Mesodermal cell (in vitro differentiated cells): ENCODE results near the gene ATP2B1.

Experiments used
- H3K27ac ChIP-seq: 2 replicates; pipeline ENCODE4 v1.7.0; 2013; ENCODE audit warnings: mild to moderate bottlenecking, low read depth, low read length, moderate library complexity; ENCODE audit not compliant: severe bottlenecking
- H3K36me3 ChIP-seq: 2 replicates; pipeline ENCODE4 v1.7.1; 2013; ENCODE audit warnings: mild to moderate bottlenecking, low read length, moderate library complexity; ENCODE audit not compliant: control insufficient read depth, insufficient read depth
- H3K4me1 ChIP-seq: one replicate; pipeline ENCODE4 v1.7.1; 2013; ENCODE audit warnings: mild to moderate bottlenecking, low read length; ENCODE audit not compliant: insufficient read depth, control insufficient read depth, poor library complexity, severe bottlenecking
- H3K4me3 ChIP-seq: 2 replicates; pipeline ENCODE4 v1.7.0; 2013; ENCODE audit warnings: low read length, control low read depth, mild to moderate bottlenecking; ENCODE audit not compliant: insufficient read depth, poor library complexity, severe bottlenecking; ENCODE audit errors: extremely low read depth
- H3K9me3 ChIP-seq: 2 replicates; pipeline ENCODE4 v1.7.1; 2013; ENCODE audit warnings: mild to moderate bottlenecking, low read length, moderate library complexity; ENCODE audit not compliant: control insufficient read depth
- WGBS, 2 experiments: methylation state at CpG; one replicate each; pipeline ENCODE4 v1.1.5; 2013; ENCODE audit warnings: missing lambda C conversion rate in 2 of 2; ENCODE audit not compliant: insufficient coverage in 2 of 2; 5-methylcytosine and 5-hydroxymethylcytosine counted together

The ATP2B1 gene

GRCh38 chr12:89740943-89741342 lies 32.3 kb upstream of the ATP2B1 start:
- Histone ChIP-seq H3K36me3 (no peaks in the 10 kb centered on the region), H3K4me3 (no peak overlapping the region), H3K4me1 (no peaks in the 10 kb centered on the region), H3K27ac (no peak overlapping the region), H3K9me3 (peaks cover 8% of the 10 kb centered on the region)
- WGBS, 2 experiments: no CpG with 5 or more reads among the region's 2 CpGs

GRCh38 chr12:89736995-89737394 lies 28.4 kb upstream of the ATP2B1 start:
- Histone ChIP-seq H3K36me3 (no peaks in the 10 kb centered on the region), H3K27ac (no peak overlapping the region), H3K9me3 (peaks cover 8% of the 10 kb centered on the region), H3K4me3 (no peak overlapping the region), H3K4me1 (no peaks in the 10 kb centered on the region)
- WGBS, 2 experiments: 83 to 100% methylated on average over 1 of the region's 1 CpG

DNA sequence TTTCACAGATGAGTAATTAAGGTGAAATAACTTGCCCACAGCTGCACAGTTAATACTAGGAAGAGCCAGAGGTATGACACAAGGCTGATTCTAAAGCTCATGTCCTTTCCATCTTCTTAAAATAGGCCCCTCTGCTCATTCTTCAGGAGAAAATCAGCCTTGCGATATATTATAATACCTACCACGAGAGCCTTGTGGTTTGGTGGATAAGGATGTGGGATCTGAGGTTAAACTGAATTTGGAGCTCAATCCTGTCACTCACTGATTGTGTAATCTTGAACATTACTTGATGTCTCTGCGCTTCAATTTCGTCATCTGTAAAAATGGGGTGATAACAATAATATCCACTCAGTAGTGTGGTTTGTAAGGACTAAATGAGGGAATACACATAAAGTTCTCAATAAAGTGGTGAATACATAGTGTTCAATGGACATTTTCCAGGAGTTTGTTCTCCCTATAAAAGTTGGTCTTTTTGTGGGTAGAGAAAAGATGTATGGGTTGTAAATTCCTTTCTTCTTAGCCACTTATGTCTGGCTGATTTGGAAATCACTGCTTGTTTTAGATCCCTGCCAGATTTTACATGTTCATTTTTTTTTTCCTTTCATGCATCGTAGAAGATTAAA lies 25.1 kb upstream of the ATP2B1 start:
- Histone ChIP-seq H3K27ac (no peak overlapping the region), H3K36me3 (no peaks in the 10 kb centered on the region), H3K9me3 (no peaks in the 10 kb centered on the region), H3K4me1 (no peaks in the 10 kb centered on the region), H3K4me3 (no peak overlapping the region)
- 83 to 100% methylated on average over 1 to 2 of the region's 5 CpGs for WGBS, 2 experiments

GRCh38 chr12:89732522-89732921 lies 23.9 kb upstream of the ATP2B1 start:
- Histone ChIP-seq H3K9me3 (no peaks in the 10 kb centered on the region), H3K4me1 (no peaks in the 10 kb centered on the region), H3K4me3 (no peak overlapping the region), H3K27ac (no peak overlapping the region), H3K36me3 (no peaks in the 10 kb centered on the region)
- WGBS, 2 experiments: 80 to 82% methylated on average over 1 of the region's 2 CpGs

- H3K4me1 ChIP-seq: no peaks in the 10 kb centered on the region
- 100% methylated on average over 1 of the region's 2 CpGs; no CpG with 5 or more reads in 1 of the 2 experiments for WGBS, 2 experiments
- H3K36me3 ChIP-seq: no peaks in the 10 kb centered on the region
- H3K4me3 ChIP-seq: no peak overlapping the region
- no peaks in the 10 kb centered on the region for H3K9me3 ChIP-seq
- no peak overlapping the region for H3K27ac ChIP-seq
These were observed 23.0 kb upstream of the ATP2B1 start for GRCh38 chr12:89731614-89732013.

DNA sequence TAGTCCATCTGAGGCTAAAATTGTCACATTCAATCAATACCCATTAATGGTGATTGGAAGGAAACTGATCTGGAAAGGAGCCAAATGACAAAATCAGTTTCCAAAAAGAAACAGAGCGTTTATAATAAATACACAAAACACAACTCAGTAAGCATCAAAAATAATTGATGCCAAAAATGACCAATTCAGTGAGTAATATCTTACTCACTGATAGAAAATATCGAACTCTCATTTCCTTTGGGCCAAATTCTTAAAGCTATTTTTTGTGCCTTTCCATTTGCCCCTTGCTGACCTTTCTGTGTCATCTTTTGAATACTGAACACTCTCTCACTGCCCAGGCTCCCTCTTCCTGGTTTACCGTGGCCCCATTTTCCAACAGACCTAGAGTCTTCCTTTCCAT lies 22.5 kb upstream of the ATP2B1 start:
- no peak overlapping the region for H3K4me3 ChIP-seq
- H3K27ac ChIP-seq: no peak overlapping the region
- H3K36me3 ChIP-seq: no peaks in the 10 kb centered on the region
- H3K9me3 ChIP-seq: no peaks in the 10 kb centered on the region
- WGBS, 2 experiments: 76 to 100% methylated on average over 1 to 2 of the region's 3 CpGs
- no peaks in the 10 kb centered on the region for H3K4me1 ChIP-seq

- 87 to 93% methylated on average over 4 of the region's 4 CpGs for WGBS, 2 experiments
- Histone ChIP-seq H3K4me1 (no peaks in the 10 kb centered on the region), H3K36me3 (no peaks in the 10 kb centered on the region), H3K27ac (no peak overlapping the region), H3K4me3 (no peak overlapping the region), H3K9me3 (no peaks in the 10 kb centered on the region)
These were observed 21.4 kb upstream of the ATP2B1 start for GRCh38 chr12:89729946-89730459.

DNA sequence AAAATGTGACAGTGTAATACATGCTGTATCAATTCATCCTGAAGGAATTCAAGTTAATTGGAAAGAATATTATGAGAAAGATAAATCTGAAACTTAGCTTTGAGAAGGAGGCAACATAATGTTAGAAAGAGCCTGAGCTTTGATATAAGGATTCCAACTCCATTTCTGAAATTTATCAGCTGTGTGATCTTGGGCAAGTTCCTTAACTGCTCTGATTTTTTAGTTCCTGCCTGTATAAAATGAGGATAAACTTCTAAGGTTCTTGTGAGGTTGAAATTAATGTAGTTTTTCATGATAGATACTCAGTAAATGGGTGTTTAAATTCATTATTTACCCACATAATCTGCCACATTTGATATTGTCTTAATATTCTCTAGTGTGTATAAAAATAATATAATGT lies 14.6 kb upstream of the ATP2B1 start:
- Histone ChIP-seq H3K9me3 (no peaks in the 10 kb centered on the region), H3K4me3 (no peak overlapping the region), H3K36me3 (no peaks in the 10 kb centered on the region), H3K4me1 (no peaks in the 10 kb centered on the region), H3K27ac (no peak overlapping the region)

DNA sequence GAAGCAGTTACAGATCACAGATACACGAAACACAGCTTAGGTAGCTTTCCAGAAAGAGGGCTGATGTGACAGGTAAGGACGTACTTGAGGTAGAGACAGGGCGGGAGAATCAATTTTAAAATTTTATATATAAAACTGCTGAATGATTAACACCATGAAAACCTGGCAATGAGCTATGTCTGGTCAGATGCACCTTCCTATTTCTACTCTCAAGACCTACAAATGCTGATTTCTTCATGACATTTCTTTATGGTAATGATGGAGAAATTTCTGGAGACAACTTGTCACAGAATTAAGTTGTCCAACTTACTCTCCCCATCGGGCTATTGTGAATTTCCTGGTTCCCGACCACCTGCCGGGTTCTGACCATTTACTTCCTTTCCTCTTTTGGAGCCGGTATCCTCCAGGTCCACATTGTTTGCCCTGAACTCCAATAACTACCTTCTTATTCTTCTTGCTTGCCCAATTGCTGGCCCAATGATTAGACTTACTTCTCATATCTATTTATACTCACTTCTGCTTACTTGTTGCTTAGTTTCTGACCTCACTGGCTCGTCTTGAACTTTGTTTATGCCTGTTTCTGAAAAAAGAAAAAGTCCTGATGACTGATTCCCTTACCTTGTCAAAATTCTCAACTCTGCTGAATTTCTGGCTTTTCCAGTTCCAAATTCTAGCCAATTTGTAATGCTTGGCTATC lies 12.8 kb upstream of the ATP2B1 start:
- Histone ChIP-seq H3K9me3 (no peaks in the 10 kb centered on the region), H3K27ac (no peak overlapping the region), H3K36me3 (no peaks in the 10 kb centered on the region), H3K4me3 (no peak overlapping the region), H3K4me1 (no peaks in the 10 kb centered on the region)
- 78 to 89% methylated on average over 6 of the region's 8 CpGs for WGBS, 2 experiments

GRCh38 chr12:89717759-89718523 lies 9.3 kb upstream of the ATP2B1 start:
- Histone ChIP-seq H3K4me3 (no peak overlapping the region), H3K9me3 (peaks cover 10% of the 10 kb centered on the region), H3K36me3 (no peaks in the 10 kb centered on the region), H3K27ac (no peak overlapping the region), H3K4me1 (no peaks in the 10 kb centered on the region)
- 75 to 86% methylated on average over 1 of the region's 2 CpGs for WGBS, 2 experiments
